BE2C (cell line): ENCODE data around the gene PSMD13.
"Not testable (repeated sequence)": the region's sequence is repeated elsewhere in the genome, so short reads cannot be mapped to it uniquely, and the experiment has no call there.

ENCODE experiments used
- DNase-seq: peaks from one replicate; pipeline ENCODE4 v3.0.0-alpha.2; 2020
- H3K27me3 ChIP-seq: fragments of 250-450 bp; sonication (Bioruptor Pico); 2 replicates; pipeline ENCODE4 v1.5.1; 2020; ENCODE audit warnings: mild to moderate bottlenecking
- H3K36me3 ChIP-seq: fragments of 250-450 bp; sonication (Bioruptor Pico); 2 replicates; pipeline ENCODE4 v1.5.1; 2020; ENCODE audit warnings: mild to moderate bottlenecking
- H3K4me1 ChIP-seq: fragments of 250-450 bp; sonication (Bioruptor Pico); 2 replicates; pipeline ENCODE4 v1.5.1; 2020
- H3K4me3 ChIP-seq: 2 replicates; pipeline ENCODE4 v1.5.1; 2011; ENCODE audit warnings: low read depth, low read length
- H3K9me3 ChIP-seq: fragments of 250-450 bp; sonication (Bioruptor Pico); 2 replicates; pipeline ENCODE4 v1.5.1; 2020
- TF ChIP-seq, protein P1 (sequence below): IDR thresholded peaks from 2 replicates; pipeline ENCODE4 v1.5.1; 2012; ENCODE audit warnings: mild to moderate bottlenecking, low read depth, low read length

Gene PSMD13

DNA sequence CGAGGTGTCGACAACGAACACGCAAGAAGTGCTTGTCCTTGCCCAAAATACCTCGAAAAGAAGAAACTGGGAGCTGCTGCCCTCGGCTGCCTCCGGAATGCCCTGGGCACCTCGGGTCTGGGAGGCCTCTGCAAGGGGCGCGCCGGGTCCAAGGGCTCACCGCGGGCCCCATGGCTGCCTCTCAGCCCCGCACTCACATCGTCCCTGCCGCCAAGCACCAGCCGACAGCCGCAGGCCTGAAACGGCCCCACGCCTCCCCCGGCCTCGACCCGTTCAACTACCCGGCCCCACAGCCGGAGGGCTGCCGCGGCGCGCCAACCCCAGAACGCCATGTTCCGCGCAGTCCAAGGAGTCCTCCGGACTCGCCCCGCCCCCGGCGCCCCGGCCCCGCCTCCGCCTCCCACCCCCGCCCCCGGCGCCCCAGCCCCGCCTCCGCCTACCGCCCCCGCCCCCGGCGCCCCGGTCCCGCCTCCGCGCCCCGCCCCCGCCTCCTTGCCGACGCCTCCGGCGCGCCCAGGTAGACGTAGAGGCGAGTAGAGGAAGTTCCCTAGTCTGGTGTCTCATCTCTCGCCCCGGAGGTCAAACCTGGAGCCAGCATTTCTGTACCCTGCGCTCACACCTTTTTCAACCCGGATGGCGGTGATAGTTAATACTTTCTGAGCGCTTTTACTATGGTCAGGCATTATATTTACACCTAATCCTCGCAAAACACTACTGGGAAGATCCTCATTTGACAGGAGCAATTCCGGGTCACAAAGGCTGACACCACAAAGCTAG is 591 bp upstream of the PSMD13 start, which contains the start of gene SIRT3:
SIRT3 (minus strand) TSS at position 346 of the 777 bp plus-strand sequence; CDS start at position 332, 14 bp downstream.
- H3K4me1 ChIP-seq = no peaks in the 10 kb centered on the region
- peak within 1 kb of the TSS; percentile 87 for H3K4me3 ChIP-seq
- DNase-seq = peak; percentile 74
- no peaks in the 10 kb centered on the region for H3K27me3 ChIP-seq
- H3K9me3 ChIP-seq = no peaks in the 10 kb centered on the region
- H3K36me3 ChIP-seq = no peaks in the 10 kb centered on the region; the same call in 1 of the 2 replicates
- TF ChIP-seq, protein P1, sequence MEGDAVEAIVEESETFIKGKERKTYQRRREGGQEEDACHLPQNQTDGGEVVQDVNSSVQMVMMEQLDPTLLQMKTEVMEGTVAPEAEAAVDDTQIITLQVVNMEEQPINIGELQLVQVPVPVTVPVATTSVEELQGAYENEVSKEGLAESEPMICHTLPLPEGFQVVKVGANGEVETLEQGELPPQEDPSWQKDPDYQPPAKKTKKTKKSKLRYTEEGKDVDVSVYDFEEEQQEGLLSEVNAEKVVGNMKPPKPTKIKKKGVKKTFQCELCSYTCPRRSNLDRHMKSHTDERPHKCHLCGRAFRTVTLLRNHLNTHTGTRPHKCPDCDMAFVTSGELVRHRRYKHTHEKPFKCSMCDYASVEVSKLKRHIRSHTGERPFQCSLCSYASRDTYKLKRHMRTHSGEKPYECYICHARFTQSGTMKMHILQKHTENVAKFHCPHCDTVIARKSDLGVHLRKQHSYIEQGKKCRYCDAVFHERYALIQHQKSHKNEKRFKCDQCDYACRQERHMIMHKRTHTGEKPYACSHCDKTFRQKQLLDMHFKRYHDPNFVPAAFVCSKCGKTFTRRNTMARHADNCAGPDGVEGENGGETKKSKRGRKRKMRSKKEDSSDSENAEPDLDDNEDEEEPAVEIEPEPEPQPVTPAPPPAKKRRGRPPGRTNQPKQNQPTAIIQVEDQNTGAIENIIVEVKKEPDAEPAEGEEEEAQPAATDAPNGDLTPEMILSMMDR = no peak

DNA sequence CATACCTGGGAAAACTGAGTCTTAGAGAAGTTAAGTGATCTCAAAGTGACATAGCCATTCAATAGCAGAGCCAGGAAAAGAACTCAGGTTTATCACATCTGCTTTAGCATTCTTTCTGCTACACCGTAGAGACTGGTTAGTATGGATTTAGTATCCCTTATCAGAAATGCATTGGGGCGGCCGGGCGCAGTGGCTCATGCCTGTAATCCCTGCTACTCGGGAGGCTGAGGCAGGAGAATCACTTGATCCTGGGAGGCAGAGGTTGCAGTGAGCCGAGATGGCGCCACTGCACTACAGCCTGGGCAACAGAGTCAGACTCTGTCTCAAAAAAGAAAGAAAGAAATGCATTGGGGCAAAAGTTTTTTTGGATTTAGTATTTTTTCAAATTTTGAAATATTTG is 1.6 kb downstream of the PSMD13 start:
- not testable (repeated sequence) for DNase-seq, H3K36me3 ChIP-seq, H3K27me3 ChIP-seq, H3K4me3 ChIP-seq, H3K9me3 ChIP-seq, H3K4me1 ChIP-seq

DNA sequence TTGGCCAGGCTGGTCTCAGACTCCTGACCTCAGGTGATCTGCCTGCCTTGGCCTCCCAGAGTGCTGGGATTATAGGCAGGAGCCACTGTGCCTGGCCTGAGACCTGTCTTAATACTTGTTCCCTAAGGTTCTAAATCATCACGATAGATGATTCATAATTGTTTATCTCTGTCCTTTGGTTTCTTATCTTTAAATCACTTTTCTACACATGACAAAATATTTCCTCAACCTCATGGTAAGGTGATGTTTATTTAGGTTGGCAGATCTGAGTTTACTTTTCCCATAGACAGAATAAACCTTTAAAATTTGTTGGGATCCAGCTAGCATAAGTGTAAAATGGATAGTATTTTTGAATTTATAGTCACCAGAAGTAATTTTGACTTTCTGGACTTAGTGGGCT is 3.5 kb downstream of the PSMD13 start:
- Histone ChIP-seq H3K36me3 (peaks cover 10% of the 10 kb centered on the region), H3K27me3 (no peaks in the 10 kb centered on the region), H3K4me3 (no peak overlapping the region), H3K4me1 (no peaks in the 10 kb centered on the region), H3K9me3 (no peaks in the 10 kb centered on the region)
- no peak for DNase-seq
- TF ChIP-seq, protein P1 = no peak

DNA sequence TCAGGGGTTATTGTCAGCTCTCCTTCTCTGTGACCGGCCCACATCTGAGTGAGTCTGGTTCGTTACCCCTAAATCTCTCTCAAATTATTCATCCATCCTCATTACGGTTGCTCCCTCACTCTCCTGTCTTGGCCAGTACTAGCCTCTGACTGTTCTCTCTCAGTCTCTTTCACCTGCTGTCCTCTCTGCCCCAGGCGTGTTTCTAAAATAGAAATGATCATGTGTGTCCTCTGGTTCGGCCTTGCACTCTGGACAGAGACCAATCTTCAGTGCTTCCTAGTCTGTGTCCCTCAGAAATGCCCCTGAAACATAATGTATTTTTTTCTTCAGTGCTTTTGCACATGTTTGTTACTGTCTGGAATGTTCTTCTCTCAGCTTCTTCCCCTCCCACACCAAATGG is 4.9 kb downstream of the PSMD13 start:
- H3K9me3 ChIP-seq = no peaks in the 10 kb centered on the region
- TF ChIP-seq, protein P1 = no peak
- no peaks in the 10 kb centered on the region for H3K4me1 ChIP-seq
- no peaks in the 10 kb centered on the region for H3K27me3 ChIP-seq
- DNase-seq = no peak
- H3K36me3 ChIP-seq = peaks cover 12% of the 10 kb centered on the region
- H3K4me3 ChIP-seq = no peak overlapping the region

GRCh38 chr11:244376-244775 is 7.6 kb downstream of the PSMD13 start:
- no peak for DNase-seq
- no peaks in the 10 kb centered on the region for H3K27me3 ChIP-seq
- H3K9me3 ChIP-seq = no peaks in the 10 kb centered on the region
- H3K36me3 ChIP-seq = peaks cover 20% of the 10 kb centered on the region
- no peak overlapping the region for H3K4me3 ChIP-seq
- no peaks in the 10 kb centered on the region for H3K4me1 ChIP-seq
- TF ChIP-seq, protein P1 = no peak

GRCh38 chr11:249062-249461 is 12.3 kb downstream of the PSMD13 start:
- H3K4me1 ChIP-seq = no peaks in the 10 kb centered on the region
- TF ChIP-seq, protein P1 = no peak
- H3K36me3 ChIP-seq = peaks cover 23% of the 10 kb centered on the region
- no peak for DNase-seq
- H3K4me3 ChIP-seq = no peak overlapping the region
- H3K9me3 ChIP-seq = no peaks in the 10 kb centered on the region
- no peaks in the 10 kb centered on the region for H3K27me3 ChIP-seq
